A549 (cell line): Measurements from ENCODE around the gene FGGY. TPM values are rescaled to one million over a fixed set of nuclear protein-coding genes. Genes with fewer than 3 reads are reported as not detected.

Source experiments
- ATAC-seq, 2 experiments: fragments of 200-7000 bp in 1 of 2; fragments of >200 bp in 1 of 2; cut with Nextera tagmentation in 1 of 2; cut with Tn5 transposase in 1 of 2; 3 replicates each; pipeline versions ENCODE4 v1.8.0 to v1.9.1; 2018 to 2020; ENCODE audit warnings: mild to moderate bottlenecking in 1 of 2, moderate library complexity in 1 of 2
- CTCF ChIA-PET: fragments of 300-600 bp; sonication (Branson Sonifier 250); formaldehyde crosslinking; extraction: SDS; loops from one replicate; lab custom pipeline; 2021; ENCODE audit warnings: antibody characterized with exemption, inconsistent platforms; lab: Yijun Ruan, JAX
- POLR2A ChIA-PET: fragments of 350-600 bp; formaldehyde crosslinking; extraction: SDS; loops from one replicate; lab custom pipeline; 2021; ENCODE audit warnings: antibody characterized with exemption, inconsistent platforms; lab: Yijun Ruan, JAX
- DNase-seq, 2 experiments: peaks; one replicate each; pipeline versions ENCODE4 v3.0.0 to v3.0.0-alpha.2; 2011 to 2016; ENCODE audit warnings: low read depth in 1 of 2, low spot score in 1 of 2
- FAIRE-seq: peaks from 2 replicates; lab custom pipeline; 2011; peaks lifted over from hg19 to GRCh38; lab: Jason Lieb, UNC
- H3K27ac ChIP-seq, 2 experiments: fragments of >200 bp; sonication (Bioruptor Twin); formaldehyde crosslinking; 3 replicates each; pipeline ENCODE4 v1.5.1; 2016 to 2017
- H3K4me1 ChIP-seq: fragments of >200 bp; sonication (Bioruptor Twin); formaldehyde crosslinking; 3 replicates; pipeline ENCODE4 v1.6.1; 2016
- H3K4me2 ChIP-seq: fragments of >200 bp; sonication (Bioruptor Twin); formaldehyde crosslinking; 3 replicates; pipeline ENCODE4 v1.6.1; 2016
- H3K4me3 ChIP-seq: fragments of >200 bp; sonication (Bioruptor Twin); formaldehyde crosslinking; 3 replicates; pipeline ENCODE4 v1.5.1; 2016
- H3K9me3 ChIP-seq: fragments of >200 bp; sonication (Bioruptor Twin); formaldehyde crosslinking; 3 replicates; pipeline ENCODE4 v1.6.1; 2016
- BCL3 ChIP-seq: fragments of >200 bp; sonication (Bioruptor Twin); formaldehyde crosslinking; IDR thresholded peaks from 3 replicates; pipeline ENCODE4 v1.6.1; 2016
- CEBPB ChIP-seq, 2 experiments: fragments of >200 bp in 1 of 2; sonication (Bioruptor Twin) in 1 of 2; formaldehyde crosslinking in 1 of 2; IDR thresholded peaks; 2 replicates each; pipeline ENCODE4 v1.6.1; 2012 to 2016
- CHD2 ChIP-seq: fragments of 150-350 bp; IDR thresholded peaks from 2 replicates; pipeline ENCODE4 v1.6.1; 2014; ENCODE audit warnings: low read length; ENCODE audit not compliant: partially characterized antibody
- CTCF ChIP-seq: fragments of >200 bp; sonication (Bioruptor Twin); formaldehyde crosslinking; IDR thresholded peaks from 3 replicates; pipeline ENCODE4 v1.5.1; 2016
- E2F6 ChIP-seq: IDR thresholded peaks from 2 replicates; pipeline ENCODE4 v1.6.1; 2012; ENCODE audit warnings: low read depth, borderline replicate concordance
- EHF ChIP-seq: fragments of 250-450 bp; sonication (Bioruptor Pico); IDR thresholded peaks from 2 replicates; pipeline ENCODE4 v1.5.0; 2020; ENCODE audit warnings: mild to moderate bottlenecking
- EHMT2 ChIP-seq: fragments of 200-600 bp; sonication (generic); IDR thresholded peaks from 2 replicates; pipeline ENCODE4 v1.6.1; 2016; ENCODE audit warnings: antibody characterized with exemption, low read depth, mild to moderate bottlenecking, moderate library complexity
- ESRRA ChIP-seq: fragments of 150-350 bp; IDR thresholded peaks from 2 replicates; pipeline ENCODE4 v1.6.1; 2014; ENCODE audit warnings: mild to moderate bottlenecking, low read length, borderline replicate concordance
- FOSB ChIP-seq: fragments of 250-450 bp; sonication (Bioruptor Pico); IDR thresholded peaks from 2 replicates; pipeline ENCODE4 v1.5.0; 2020; ENCODE audit warnings: mild to moderate bottlenecking, moderate library complexity
- FOSL2 ChIP-seq, 2 experiments: fragments of 450-650 bp in 1 of 2; fragments of >200 bp in 1 of 2; sonication (Bioruptor Twin) in 1 of 2; formaldehyde crosslinking; IDR thresholded peaks; 2 replicates each; pipeline versions ENCODE4 v1.5.0 to v1.6.1; 2016 to 2020; ENCODE audit warnings: mild to moderate bottlenecking in 1 of 2, moderate library complexity in 1 of 2
- HES2 ChIP-seq: fragments of >200 bp; sonication (Bioruptor Twin); formaldehyde crosslinking; IDR thresholded peaks from 2 replicates; pipeline ENCODE4 v1.6.1; 2016
- HMGXB4 ChIP-seq: fragments of 250-450 bp; sonication (Bioruptor Pico); IDR thresholded peaks from 2 replicates; pipeline ENCODE4 v1.5.0; 2021; ENCODE audit warnings: mild to moderate bottlenecking, moderate library complexity, borderline replicate concordance
- JUNB ChIP-seq: fragments of >200 bp; sonication (Bioruptor Twin); formaldehyde crosslinking; IDR thresholded peaks from 2 replicates; pipeline ENCODE4 v1.6.1; 2016
- MYC ChIP-seq: IDR thresholded peaks from 2 replicates; pipeline ENCODE4 v1.6.1; 2012; ENCODE audit warnings: mild to moderate bottlenecking, inconsistent platforms, low read length, improper control_type of control experiment, borderline replicate concordance
- NFE2L2 ChIP-seq: fragments of 150-350 bp; conservative IDR thresholded peaks from 2 replicates; pipeline ENCODE4 v1.6.1; 2014; ENCODE audit warnings: low read length
- NPAS2 ChIP-seq: fragments of 250-450 bp; sonication (Bioruptor Pico); IDR thresholded peaks from 2 replicates; pipeline ENCODE4 v1.8.0; 2022; ENCODE audit warnings: mild to moderate bottlenecking, moderate library complexity, borderline replicate concordance
- NR3C1 ChIP-seq: fragments of >200 bp; sonication (Bioruptor Twin); formaldehyde crosslinking; IDR thresholded peaks from 3 replicates; pipeline ENCODE4 v1.6.1; 2017
- SMC3 ChIP-seq: fragments of >200 bp; sonication (Bioruptor Twin); formaldehyde crosslinking; IDR thresholded peaks from 3 replicates; pipeline ENCODE4 v1.6.1; 2018; ENCODE audit warnings: inconsistent platforms
- TP53 ChIP-seq: fragments of 250-450 bp; sonication (Bioruptor Pico); IDR thresholded peaks from 2 replicates; pipeline ENCODE4 v1.5.0; 2021; ENCODE audit warnings: mild to moderate bottlenecking, moderate library complexity
- WGBS: methylation state at CpG from one replicate; pipeline ENCODE4 v1.1.6; 2017; ENCODE audit errors: missing lambda C conversion rate; 5-methylcytosine and 5-hydroxymethylcytosine counted together
- polyA plus RNA-seq, 4 experiments: library from polyadenylated mRNA; depleted of rRNA in 3 of 4; stranded (reverse); fragments of >200 nt; fragmentation: RNase III in 1 of 4; extraction: RNeasy Plus Mini Kit Qiagen cat#74134 plus additional on column Dnase treatment in 1 of 4; gene quantifications; 2 replicates in 3 of 4; 3 replicates in 1 of 4; pipeline ENCODE4 v1.2.3, GENCODE V29; 2011 to 2017

Gene FGGY
- polyA plus RNA-seq, 2 of the 4 experiments (the other 2 are of a cell fraction): 2.9 to 4.8 TPM

- WGBS: 66% methylated on average over 3 of the region's 3 CpGs
- DNase-seq: no peak
- H3K4me3 ChIP-seq: no peak overlapping the region
- CTCF ChIA-PET: no interaction called here
- POLR2A ChIA-PET: no interaction called here
- TF ChIP-seq CHD2: no peak
- no peak for TF ChIP-seq FOSL2 (IDR thresholded peaks at IDR 0.05)
- no peak for TF ChIP-seq FOSL2 (CRISPR knock-in tag; IDR thresholded peaks at IDR 0.05)
- TF ChIP-seq FOSB: no peak
- TF ChIP-seq HES2: no peak
- no peak for TF ChIP-seq NPAS2 (CRISPR knock-in tag)
- no peak for TF ChIP-seq HMGXB4 (CRISPR knock-in tag)
- TF ChIP-seq EHF (CRISPR knock-in tag): no peak
- no peak for TF ChIP-seq E2F6
- no peak for TF ChIP-seq SMC3
- TF ChIP-seq CEBPB (IDR thresholded peaks at IDR 0.05): no peak
- no peak for TF ChIP-seq CTCF
- TF ChIP-seq ESRRA: no peak
- TF ChIP-seq MYC: no peak
- TF ChIP-seq TP53: no peak
- TF ChIP-seq JUNB: no peak
- TF ChIP-seq, all 56 proteins: peak for 0
- FAIRE-seq: no peak
- Histone ChIP-seq H3K4me1 (no peaks in the 10 kb centered on the region), H3K4me2 (no peak overlapping the region), H3K27ac (no peak overlapping the region), H3K9me3 (no peaks in the 10 kb centered on the region)
- ATAC-seq: no peak
These were observed 91.3 kb downstream of the FGGY start for GRCh38 chr1:59388191-59388590.

- POLR2A ChIA-PET: no interaction called here
These were observed 93.0 kb downstream of the FGGY start for GRCh38 chr1:59389847-59390246.

GRCh38 chr1:59390307-59390706 is 93.4 kb downstream of the FGGY start:
- no peak for ATAC-seq
- Histone ChIP-seq H3K4me1 (no peaks in the 10 kb centered on the region), H3K4me3 (no peak overlapping the region), H3K9me3 (no peaks in the 10 kb centered on the region), H3K4me2 (no peak overlapping the region), H3K27ac (no peak overlapping the region)
- FAIRE-seq: no peak
- WGBS: 86% methylated on average over 3 of the region's 3 CpGs
- TF ChIP-seq SMC3 (no peak), NFE2L2 (no peak), BCL3 (no peak), MYC (no peak), EHMT2 (no peak)
- ChIA-PET CTCF (interaction anchor here (0.5 kb wide), 1 partner anchor 233 kb away, joined by 5 read pairs; no protein-coding TSS in a partner anchor), POLR2A (no interaction called here)
- no peak for DNase-seq

More at GRCh38 chr1:59389847-59390246, 93.0 kb downstream of the FGGY start:
- Histone ChIP-seq H3K4me3 (no peak overlapping the region), H3K4me1 (no peaks in the 10 kb centered on the region), H3K9me3 (no peaks in the 10 kb centered on the region), H3K4me2 (no peak overlapping the region), H3K27ac (no peak overlapping the region)
- CTCF ChIA-PET: no interaction called here
- ATAC-seq (no peak), FAIRE-seq (no peak), DNase-seq (no peak)
- no peak for TF ChIP-seq NR3C1
